ENCODE data around the gene SPATA31E1.

SPATA31E1 gene

DNA sequence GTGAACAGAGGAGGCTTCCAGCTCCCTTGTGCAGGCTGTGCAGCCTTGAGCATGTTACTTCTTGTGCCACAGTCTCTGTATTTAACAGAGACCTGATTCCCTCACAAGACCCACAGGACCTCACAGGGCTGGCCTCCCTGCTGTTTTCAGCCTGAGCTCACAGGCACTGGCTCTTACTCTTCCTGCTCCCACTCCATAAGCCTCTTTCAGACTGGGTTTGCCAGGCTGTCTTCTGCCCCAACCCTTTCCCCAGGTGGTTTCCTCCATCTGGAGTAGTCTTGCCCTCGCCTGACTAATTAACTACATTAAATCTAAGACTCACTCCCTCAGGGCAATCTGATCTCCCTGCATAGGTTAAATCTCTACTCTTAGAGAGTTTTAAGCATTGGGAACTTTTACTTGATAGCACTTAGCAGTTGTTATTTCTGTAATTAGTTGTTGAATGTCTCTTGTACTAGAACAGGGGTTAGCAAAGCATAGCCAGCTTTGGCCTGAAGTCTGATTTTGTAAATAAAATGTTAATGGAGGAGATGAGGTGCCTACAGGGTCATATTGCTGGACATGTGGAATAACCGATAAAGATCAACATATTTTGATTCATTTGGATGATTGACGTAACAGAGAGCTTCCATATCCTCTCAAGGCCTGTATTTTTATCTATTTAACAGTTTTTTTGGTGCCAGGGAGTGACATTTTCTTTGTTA is 28.6 kb upstream of the SPATA31E1 start:
- peaks cover 18% of the 10 kb centered on the region for H3K9me3 ChIP-seq (ENCODE audit: insufficient read depth, low read depth, low read length)
- H3K4me3 ChIP-seq (ENCODE audit: low read depth, low read length): no peak overlapping the region
- H3K9ac ChIP-seq (ENCODE audit: low read length): no peak overlapping the region
- H3K79me2 ChIP-seq (ENCODE audit: control insufficient read depth, insufficient read depth, low read length, poor library complexity): no peaks in the 10 kb centered on the region
- no peak overlapping the region for H2BK5ac ChIP-seq (ENCODE audit: low read depth, low read length, poor library complexity)
- no peak overlapping the region for H3K14ac ChIP-seq (ENCODE audit: low read length)
- H3K27ac ChIP-seq (ENCODE audit: low read depth, low read length): no peak overlapping the region
- no peak overlapping the region for H2BK120ac ChIP-seq (ENCODE audit: insufficient read depth, low read length, poor library complexity)
- no peak overlapping the region for H3K18ac ChIP-seq (ENCODE audit: low read length)
- no peaks in the 10 kb centered on the region for H3K4me1 ChIP-seq (ENCODE audit: control insufficient read depth in 1 of 2, insufficient read depth in 2 of 2, low read length in 2 of 2)
- H4K91ac ChIP-seq (ENCODE audit: low read depth, low read length): no peak overlapping the region
- H3K27me3 ChIP-seq (ENCODE audit: insufficient read depth, low read length): no peaks in the 10 kb centered on the region
- H2AFZ ChIP-seq (ENCODE audit: insufficient read depth, low read length, poor library complexity): no peak overlapping the region
- no CpG with 5 or more reads among the region's 3 CpGs for WGBS (ENCODE audit: extremely low coverage, insufficient coverage, insufficient read length)
- no peak for DNase-seq
- no peak overlapping the region for H3K4me2 ChIP-seq (ENCODE audit: low read length)
- no peak overlapping the region for H4K12ac ChIP-seq (ENCODE audit: low read depth, low read length)
- H2BK12ac ChIP-seq (ENCODE audit: low read length): no peak overlapping the region
- H4K8ac ChIP-seq (ENCODE audit: low read depth, low read length): no peak overlapping the region
- H3K36me3 ChIP-seq (ENCODE audit: control insufficient read depth in 1 of 2, insufficient read depth in 2 of 2, low read length in 2 of 2): no peaks in the 10 kb centered on the region
- H2AK5ac ChIP-seq (ENCODE audit: low read length): no peak overlapping the region
- no peak overlapping the region for H3K23ac ChIP-seq (ENCODE audit: low read length)
- H3K79me1 ChIP-seq (ENCODE audit: low read length): no peaks in the 10 kb centered on the region
- H3K4ac ChIP-seq (ENCODE audit: low read depth, low read length): no peak overlapping the region

DNA sequence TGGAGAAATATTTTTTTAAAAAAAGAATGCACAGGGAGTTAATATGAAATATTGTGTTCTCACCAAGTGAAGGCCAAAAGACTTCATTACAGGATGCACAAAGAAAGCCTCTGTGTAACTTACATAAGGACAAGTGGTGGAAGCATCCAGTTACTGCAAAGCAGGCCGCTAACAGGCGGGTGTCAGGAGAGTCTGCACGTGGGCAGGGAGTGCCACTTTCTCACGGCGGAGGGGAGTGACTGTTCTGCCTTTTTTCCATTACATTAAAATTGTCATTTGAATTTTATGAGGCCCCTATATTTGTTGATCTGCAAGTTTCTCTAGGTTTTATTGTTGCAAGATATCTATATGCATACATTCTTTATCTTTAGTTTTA is 28.1 kb upstream of the SPATA31E1 start:
- DNase-seq: no peak
- Histone ChIP-seq H3K4me1 (ENCODE audit: control insufficient read depth in 1 of 2, insufficient read depth in 2 of 2, low read length in 2 of 2) (no peaks in the 10 kb centered on the region), H3K9ac (ENCODE audit: low read length) (no peak overlapping the region), H3K79me1 (ENCODE audit: low read length) (no peaks in the 10 kb centered on the region), H4K91ac (ENCODE audit: low read depth, low read length) (no peak overlapping the region), H3K36me3 (ENCODE audit: control insufficient read depth in 1 of 2, insufficient read depth in 2 of 2, low read length in 2 of 2) (no peaks in the 10 kb centered on the region), H3K14ac (ENCODE audit: low read length) (no peak overlapping the region), H2BK12ac (ENCODE audit: low read length) (no peak overlapping the region), H3K27ac (ENCODE audit: low read depth, low read length) (no peak overlapping the region), H2BK120ac (ENCODE audit: insufficient read depth, low read length, poor library complexity) (no peak overlapping the region), H4K8ac (ENCODE audit: low read depth, low read length) (no peak overlapping the region), H3K23ac (ENCODE audit: low read length) (no peak overlapping the region), H3K27me3 (ENCODE audit: insufficient read depth, low read length) (no peaks in the 10 kb centered on the region), H3K9me3 (ENCODE audit: insufficient read depth, low read depth, low read length) (peaks cover 21% of the 10 kb centered on the region), H3K79me2 (ENCODE audit: control insufficient read depth, insufficient read depth, low read length, poor library complexity) (no peaks in the 10 kb centered on the region), H2AFZ (ENCODE audit: insufficient read depth, low read length, poor library complexity) (no peak overlapping the region), H2BK5ac (ENCODE audit: low read depth, low read length, poor library complexity) (no peak overlapping the region), H3K4me3 (ENCODE audit: low read depth, low read length) (no peak overlapping the region), H2AK5ac (ENCODE audit: low read length) (no peak overlapping the region), H3K18ac (ENCODE audit: low read length) (no peak overlapping the region), H3K4ac (ENCODE audit: low read depth, low read length) (no peak overlapping the region), H3K4me2 (ENCODE audit: low read length) (no peak overlapping the region), H4K12ac (ENCODE audit: low read depth, low read length) (no peak overlapping the region)
- WGBS (ENCODE audit: extremely low coverage, insufficient coverage, insufficient read length): no CpG with 5 or more reads among the region's 5 CpGs

DNA sequence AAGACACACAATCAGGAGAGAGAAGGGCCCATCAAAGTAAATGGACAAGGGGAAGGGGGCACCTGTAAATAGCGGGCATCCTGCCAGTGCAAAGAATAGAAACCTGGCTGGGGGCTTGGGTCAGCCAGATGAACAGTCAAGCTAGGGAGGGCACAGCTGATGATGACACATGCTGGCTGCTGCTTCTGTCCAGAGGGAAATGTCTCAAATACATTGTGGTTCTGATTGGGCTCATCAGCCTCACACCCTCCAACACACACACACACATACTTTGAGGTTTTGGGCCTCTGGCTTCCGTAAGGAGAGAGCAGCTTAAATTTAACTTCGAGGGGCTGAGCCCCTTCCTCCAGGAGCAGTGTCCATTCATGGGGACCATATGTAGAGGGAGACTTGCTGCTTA is 27.6 kb upstream of the SPATA31E1 start:
- no peak overlapping the region for H3K23ac ChIP-seq (ENCODE audit: low read length)
- H3K18ac ChIP-seq (ENCODE audit: low read length): no peak overlapping the region
- H2BK120ac ChIP-seq (ENCODE audit: insufficient read depth, low read length, poor library complexity): no peak overlapping the region
- no peak overlapping the region for H3K14ac ChIP-seq (ENCODE audit: low read length)
- H3K79me1 ChIP-seq (ENCODE audit: low read length): no peaks in the 10 kb centered on the region
- no peak overlapping the region for H4K91ac ChIP-seq (ENCODE audit: low read depth, low read length)
- H3K9me3 ChIP-seq (ENCODE audit: insufficient read depth, low read depth, low read length): peaks cover 23% of the 10 kb centered on the region
- no peak overlapping the region for H3K4ac ChIP-seq (ENCODE audit: low read depth, low read length)
- no peaks in the 10 kb centered on the region for H3K27me3 ChIP-seq (ENCODE audit: insufficient read depth, low read length)
- H2BK5ac ChIP-seq (ENCODE audit: low read depth, low read length, poor library complexity): no peak overlapping the region
- H3K79me2 ChIP-seq (ENCODE audit: control insufficient read depth, insufficient read depth, low read length, poor library complexity): no peaks in the 10 kb centered on the region
- H3K4me2 ChIP-seq (ENCODE audit: low read length): no peak overlapping the region
- H2AFZ ChIP-seq (ENCODE audit: insufficient read depth, low read length, poor library complexity): no peak overlapping the region
- H3K9ac ChIP-seq (ENCODE audit: low read length): no peak overlapping the region
- H3K4me1 ChIP-seq (ENCODE audit: control insufficient read depth in 1 of 2, insufficient read depth in 2 of 2, low read length in 2 of 2): no peaks in the 10 kb centered on the region
- no CpG with 5 or more reads among the region's 3 CpGs for WGBS (ENCODE audit: extremely low coverage, insufficient coverage, insufficient read length)
- no peak overlapping the region for H4K8ac ChIP-seq (ENCODE audit: low read depth, low read length)
- DNase-seq: no peak
- H3K36me3 ChIP-seq (ENCODE audit: control insufficient read depth in 1 of 2, insufficient read depth in 2 of 2, low read length in 2 of 2): no peaks in the 10 kb centered on the region
- no peak overlapping the region for H2BK12ac ChIP-seq (ENCODE audit: low read length)
- H4K12ac ChIP-seq (ENCODE audit: low read depth, low read length): no peak overlapping the region
- no peak overlapping the region for H2AK5ac ChIP-seq (ENCODE audit: low read length)
- no peak overlapping the region for H3K4me3 ChIP-seq (ENCODE audit: low read depth, low read length)
- no peak overlapping the region for H3K27ac ChIP-seq (ENCODE audit: low read depth, low read length)

DNA sequence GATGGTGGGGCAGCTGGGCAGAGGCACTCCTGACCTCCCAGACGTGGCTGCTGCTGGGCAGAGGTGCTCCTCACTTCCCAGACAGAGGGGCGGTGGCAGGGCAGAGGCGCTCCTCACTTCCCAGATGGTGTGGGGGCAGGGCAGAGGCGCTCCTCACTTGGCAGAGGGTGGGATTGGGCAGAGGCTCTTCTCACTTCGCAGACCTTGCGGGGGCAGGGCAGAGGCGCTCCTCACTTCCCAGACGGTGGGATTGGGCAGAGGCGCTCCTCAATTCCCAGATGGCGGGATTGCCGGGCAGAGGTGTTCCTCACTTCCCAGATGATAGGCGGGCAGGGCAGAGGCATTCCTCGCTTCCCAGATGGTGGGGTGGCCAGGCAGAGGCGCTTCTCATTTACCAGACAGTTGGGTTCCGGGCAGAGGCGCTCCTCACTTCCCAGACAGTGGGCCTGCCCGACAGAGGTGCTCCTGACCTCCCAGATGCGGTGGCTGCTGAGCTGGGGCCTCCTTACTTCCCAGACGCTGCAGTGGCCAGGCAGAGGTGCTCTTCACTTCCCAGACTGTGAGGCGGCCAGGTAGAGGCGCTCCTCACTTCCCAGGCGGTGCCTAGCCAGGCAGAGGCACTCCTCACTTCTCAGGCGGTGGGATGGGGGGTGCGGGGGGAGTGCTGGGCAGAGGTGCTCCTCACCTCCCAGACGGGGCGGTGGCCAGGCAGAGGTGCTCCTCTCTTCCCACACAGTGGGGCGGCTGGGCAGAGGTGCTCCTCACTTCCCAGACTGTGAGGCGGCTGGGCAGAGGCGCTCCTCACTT is 25.3 kb upstream of the SPATA31E1 start:
- no CpG with 5 or more reads among the region's 29 CpGs for WGBS (ENCODE audit: extremely low coverage, insufficient coverage, insufficient read length)
- Histone ChIP-seq H3K23ac (ENCODE audit: low read length) (no peak overlapping the region), H3K4me2 (ENCODE audit: low read length) (no peak overlapping the region), H3K4ac (ENCODE audit: low read depth, low read length) (no peak overlapping the region), H2AK5ac (ENCODE audit: low read length) (no peak overlapping the region), H2BK5ac (ENCODE audit: low read depth, low read length, poor library complexity) (no peak overlapping the region), H4K12ac (ENCODE audit: low read depth, low read length) (no peak overlapping the region), H3K14ac (ENCODE audit: low read length) (no peak overlapping the region), H3K79me1 (ENCODE audit: low read length) (no peaks in the 10 kb centered on the region), H3K79me2 (ENCODE audit: control insufficient read depth, insufficient read depth, low read length, poor library complexity) (no peaks in the 10 kb centered on the region), H3K27me3 (ENCODE audit: insufficient read depth, low read length) (no peaks in the 10 kb centered on the region), H2AFZ (ENCODE audit: insufficient read depth, low read length, poor library complexity) (no peak overlapping the region), H3K36me3 (ENCODE audit: control insufficient read depth in 1 of 2, insufficient read depth in 2 of 2, low read length in 2 of 2) (no peaks in the 10 kb centered on the region), H3K18ac (ENCODE audit: low read length) (no peak overlapping the region), H3K9ac (ENCODE audit: low read length) (no peak overlapping the region), H2BK120ac (ENCODE audit: insufficient read depth, low read length, poor library complexity) (no peak overlapping the region), H3K4me1 (ENCODE audit: control insufficient read depth in 1 of 2, insufficient read depth in 2 of 2, low read length in 2 of 2) (no peaks in the 10 kb centered on the region), H2BK12ac (ENCODE audit: low read length) (no peak overlapping the region), H3K9me3 (ENCODE audit: insufficient read depth, low read depth, low read length) (peaks cover 26% of the 10 kb centered on the region), H4K8ac (ENCODE audit: low read depth, low read length) (no peak overlapping the region), H3K27ac (ENCODE audit: low read depth, low read length) (no peak overlapping the region), H4K91ac (ENCODE audit: low read depth, low read length) (no peak overlapping the region), H3K4me3 (ENCODE audit: low read depth, low read length) (no peak overlapping the region)
- DNase-seq: no peak
